Erythroblast (primary cell): Measurements from ENCODE around the gene HELZ.

Source experiments
- GATA1 ChIP-seq: IDR thresholded peaks from 2 replicates; pipeline ENCODE4 v1.6.1; 2011; ENCODE audit warnings: low read depth, mild to moderate bottlenecking, control low read depth, low read length, moderate library complexity
- POLR2A ChIP-seq: IDR thresholded peaks from 2 replicates; pipeline ENCODE4 v1.6.1; 2011; ENCODE audit warnings: mild to moderate bottlenecking, low read length

- TF ChIP-seq POLR2A: no peak
- TF ChIP-seq GATA1: no peak
Observed at GRCh38 chr17:67126983-67127382, 118.0 kb downstream of the HELZ start.
